NCI-H69 (cell line): Measurements from ENCODE around the gene B4GALT2.

ENCODE experiments used
- DNase-seq: peaks from one replicate; lab custom pipeline; 2025; lab: John Stamatoyannopoulos, UW

Gene B4GALT2

GRCh38 chr1:43984855-43985254, 5.8 kb downstream of the B4GALT2 start:
- DNase-seq, result no peak

DNA sequence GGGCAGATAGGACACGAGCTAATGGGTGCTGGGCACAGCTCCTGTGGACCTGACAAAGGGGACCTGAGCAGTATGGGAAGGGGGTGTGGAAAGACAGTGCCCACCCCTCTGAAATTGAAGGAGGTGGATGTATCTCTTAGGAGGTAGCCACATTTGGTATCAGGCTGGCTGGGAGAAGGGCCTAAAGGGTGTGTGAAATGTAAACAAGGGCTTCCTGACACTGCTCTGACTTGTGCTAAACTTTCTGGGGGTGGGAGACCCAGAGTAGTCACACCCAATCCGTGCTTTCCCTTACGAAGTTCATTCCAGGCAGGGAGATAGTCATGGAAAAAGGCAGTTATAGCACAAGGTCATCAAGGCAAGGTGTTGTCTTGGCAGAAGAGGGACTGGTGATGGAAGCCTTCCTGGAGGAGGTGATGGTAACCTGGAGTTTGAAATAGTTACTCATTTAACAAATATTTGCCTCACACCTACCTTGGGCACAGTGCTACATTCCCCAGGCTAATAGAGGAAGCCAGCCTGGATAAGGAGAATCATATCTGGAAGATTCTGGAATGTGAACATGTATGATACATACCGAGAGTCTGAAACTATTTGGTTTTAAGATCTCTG, 7.1 kb downstream of the B4GALT2 start:
- DNase-seq, result no peak

DNA sequence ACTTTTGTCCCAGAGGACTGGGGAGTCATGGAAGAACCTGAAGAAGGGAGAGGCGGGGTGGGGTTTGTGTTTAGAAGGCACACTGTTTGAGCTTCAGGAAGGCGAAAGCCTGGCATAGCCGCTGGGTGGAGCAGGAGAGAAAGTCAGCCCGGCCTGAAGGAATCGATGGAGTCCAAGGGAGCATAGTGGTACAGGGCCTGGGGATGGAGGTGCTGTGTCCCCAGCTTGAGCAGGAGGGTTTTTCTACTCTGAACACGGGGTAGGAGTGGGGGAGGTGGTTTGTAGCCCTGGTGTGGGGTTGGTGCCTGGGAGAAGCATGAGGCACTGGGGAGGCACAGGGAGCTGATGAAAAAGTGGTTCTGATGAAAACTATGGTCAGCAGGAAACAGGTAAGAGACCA, 7.7 kb downstream of the B4GALT2 start:
- no peak for DNase-seq

GRCh38 chr1:43987159-43987902, 8.3 kb downstream of the B4GALT2 start:
- DNase-seq, result no peak

- DNase-seq, result peak; percentile 32
These were observed 11.5 kb downstream of the B4GALT2 start for GRCh38 chr1:43990271-43991199.

- DNase-seq, result no peak
These were observed 12.1 kb downstream of the B4GALT2 start for GRCh38 chr1:43991200-43991475.

DNA sequence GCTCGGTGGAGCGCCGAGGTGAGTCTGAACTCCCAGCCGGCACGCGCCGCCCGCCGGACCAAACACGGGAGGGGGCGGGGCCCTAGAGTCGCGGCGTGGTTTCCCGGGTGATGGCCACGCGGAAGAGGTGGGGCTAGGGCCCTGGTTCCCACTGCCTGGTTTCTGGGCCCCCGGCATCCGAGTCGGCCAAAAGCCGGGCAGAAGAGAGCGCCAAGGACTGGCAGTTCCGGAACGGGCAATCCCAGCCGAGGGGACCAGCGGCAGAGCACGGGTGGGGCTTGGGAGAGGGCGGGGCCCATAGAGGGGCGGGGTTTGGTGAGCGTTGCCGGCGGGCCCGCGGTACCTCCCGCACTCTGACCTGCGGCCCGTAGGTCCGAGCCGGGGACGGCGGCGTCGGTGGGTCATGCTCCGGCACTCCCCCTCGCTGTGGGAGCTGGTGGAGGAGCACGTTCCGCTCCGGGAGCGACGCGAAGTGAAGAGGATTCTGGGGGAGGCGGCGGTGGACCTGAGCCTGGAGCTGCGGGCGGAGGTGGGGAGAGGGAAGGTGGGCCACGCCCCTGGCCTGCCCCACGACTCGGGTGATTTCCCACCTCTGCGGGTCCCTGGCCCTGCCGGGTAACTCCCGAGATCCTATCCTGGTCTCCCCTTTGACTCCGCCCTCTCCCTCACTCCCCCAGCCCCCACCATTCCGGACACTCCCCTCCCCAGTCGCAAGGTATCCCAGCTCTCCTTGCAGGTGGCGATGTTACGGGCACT, 12.6 kb downstream of the B4GALT2 start, which contains the start of gene CCDC24:
Gene CCDC24 (plus strand): TSS at position 124 of the 756 bp plus-strand sequence. CDS start 280 bp downstream, at position 404.
- DNase-seq, result peak; percentile 84

DNA sequence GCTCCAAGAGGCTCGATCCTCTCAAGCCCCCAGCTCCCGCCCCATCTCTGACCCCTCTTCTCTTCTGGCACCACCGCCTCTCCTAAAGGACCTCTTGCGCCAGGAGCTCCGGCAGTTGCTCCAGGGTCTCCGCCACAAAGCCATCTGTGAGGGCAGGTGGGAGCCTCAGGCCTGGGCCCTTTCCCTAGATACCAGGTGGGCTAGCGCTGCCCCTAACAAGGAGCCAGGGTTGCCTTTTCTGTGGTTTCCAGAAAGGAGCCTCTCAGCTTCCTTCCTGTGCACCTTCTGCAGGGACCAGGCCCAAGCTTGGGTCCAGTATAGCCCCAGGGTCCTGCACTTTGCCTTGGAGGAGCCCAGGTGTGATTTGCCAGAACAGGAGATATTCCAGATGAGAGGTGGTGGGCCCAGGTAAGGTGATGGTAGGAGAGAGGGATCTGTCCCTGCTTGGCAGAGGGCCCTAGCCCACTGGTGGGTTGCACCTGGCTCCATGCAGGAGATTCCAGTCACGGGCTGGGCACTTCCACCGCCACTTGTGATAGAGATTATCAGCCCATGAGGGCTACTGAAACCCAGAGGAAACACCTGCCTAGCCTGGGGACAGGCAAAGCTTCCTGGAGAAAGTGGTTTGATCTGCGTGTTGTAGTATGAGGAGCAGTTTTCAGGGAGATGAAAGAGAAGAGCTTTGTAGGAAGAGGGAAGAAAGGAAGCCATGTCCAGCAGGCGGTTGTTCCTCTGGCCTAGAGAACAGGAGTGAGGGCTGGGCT, 13.4 kb downstream of the B4GALT2 start:
- DNase-seq, result no peak

DNA sequence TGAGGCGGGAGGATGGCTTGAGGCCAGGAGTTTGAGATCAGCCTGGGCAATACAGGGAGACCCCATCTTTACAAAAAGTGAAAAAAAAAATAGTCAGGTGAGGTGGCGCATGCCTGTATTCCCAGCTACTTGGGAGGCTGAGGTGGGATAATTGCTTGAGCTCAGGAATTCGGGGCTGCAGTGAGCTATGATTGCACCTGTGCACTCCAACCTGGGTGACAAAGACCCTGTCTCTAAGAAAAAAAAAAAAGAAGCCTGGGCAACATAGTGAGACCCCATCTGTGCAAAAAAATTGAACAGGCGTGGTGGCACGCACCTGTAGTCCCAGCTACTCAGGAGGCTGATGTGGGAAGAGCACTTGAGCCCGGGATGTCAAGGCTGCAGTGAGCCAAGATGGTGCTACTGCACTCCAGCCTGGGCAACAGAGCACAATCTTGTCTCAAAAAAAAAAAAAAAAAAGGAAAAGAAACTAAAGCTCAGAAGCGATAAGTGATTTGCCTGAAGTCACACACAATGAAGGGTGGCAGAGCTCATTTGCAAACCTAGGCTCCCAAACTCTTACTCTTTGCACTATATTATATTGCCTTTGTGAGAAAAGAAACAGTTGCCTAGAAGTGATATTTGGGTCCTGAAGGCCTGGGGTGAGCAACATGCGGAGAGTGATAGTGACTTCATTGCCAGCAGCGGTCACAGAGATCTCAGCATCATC, 14.3 kb downstream of the B4GALT2 start:
- no peak for DNase-seq

DNA sequence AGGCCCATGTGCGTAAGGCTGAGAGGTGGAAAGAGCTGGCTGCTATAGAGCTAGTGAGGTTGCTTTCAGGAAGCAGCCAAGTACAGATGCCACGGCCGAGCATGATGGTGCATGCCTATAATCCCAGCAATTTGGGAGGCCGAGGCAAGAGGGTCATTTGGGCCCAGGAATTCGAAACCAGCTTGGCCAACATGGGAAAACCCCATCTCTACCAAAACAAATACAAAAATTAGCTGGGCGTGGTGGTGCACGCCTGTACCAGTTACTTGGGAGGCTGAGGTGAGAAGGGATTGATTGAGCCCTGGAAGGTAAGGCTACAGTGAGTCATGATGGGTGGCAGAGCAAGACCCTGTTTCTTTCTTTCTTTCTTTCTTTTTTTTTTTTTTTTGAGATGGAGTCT, 15.1 kb downstream of the B4GALT2 start:
- DNase-seq, result no peak

DNA sequence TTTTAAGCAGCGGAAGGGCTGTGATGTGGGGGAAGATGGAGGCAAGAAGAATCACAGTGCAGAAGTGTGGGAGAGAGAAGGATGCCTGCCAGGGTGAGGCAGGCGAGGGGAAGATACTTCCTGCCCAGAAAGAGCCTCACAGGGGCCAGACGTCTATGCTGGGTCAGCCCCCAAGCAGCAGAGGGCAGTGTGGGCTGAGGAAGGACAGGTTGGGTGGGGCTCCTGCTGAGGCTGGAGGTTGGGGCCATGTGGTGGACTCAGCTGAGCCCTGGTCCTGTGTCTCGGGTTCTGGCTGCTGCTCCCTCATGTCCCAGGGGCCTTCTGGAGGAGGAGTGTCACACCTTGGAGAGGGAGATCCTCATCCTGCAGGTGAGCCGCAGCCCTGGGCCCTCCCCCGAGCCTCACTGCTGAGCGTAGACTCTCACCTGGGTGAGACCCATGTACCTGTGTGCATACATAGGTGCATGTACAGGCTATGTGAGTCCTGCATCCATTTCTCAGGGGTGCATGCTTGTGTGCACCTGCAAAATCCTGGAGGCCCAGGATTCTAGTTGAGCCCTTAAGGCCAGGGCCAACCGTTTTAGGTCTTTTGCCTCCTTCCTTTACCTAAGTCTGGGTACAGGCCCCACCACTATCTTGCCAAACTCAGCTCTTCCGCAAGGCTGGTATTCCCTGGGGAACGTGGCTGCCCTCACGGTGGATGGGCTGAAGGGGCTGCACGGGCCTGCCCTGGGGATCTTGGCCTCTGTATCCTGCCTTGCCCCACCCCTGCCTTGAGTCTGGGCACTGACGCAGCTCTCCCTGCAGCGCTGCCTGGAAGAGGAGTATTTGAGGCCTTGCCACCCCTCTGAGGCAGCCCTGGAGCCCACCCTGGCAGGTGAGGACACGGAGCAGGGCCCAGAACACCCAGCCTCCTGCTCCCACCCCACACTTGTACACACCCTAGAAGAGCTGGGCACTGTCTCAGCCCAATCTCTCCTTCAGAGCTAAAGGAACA, 16.1 kb downstream of the B4GALT2 start:
- peak; percentile 57 for DNase-seq

GRCh38 chr1:43995984-43996732, 17.1 kb downstream of the B4GALT2 start:
- DNase-seq, result no peak

- DNase-seq, result peak; percentile 16
These were observed 17.7 kb downstream of the B4GALT2 start for GRCh38 chr1:43996733-43997115.

- peak; percentile 67 for DNase-seq
These were observed 18.4 kb downstream of the B4GALT2 start for GRCh38 chr1:43997295-43997999.

GRCh38 chr1:43998000-43998378, 19.0 kb downstream of the B4GALT2 start:
- no peak for DNase-seq

DNA sequence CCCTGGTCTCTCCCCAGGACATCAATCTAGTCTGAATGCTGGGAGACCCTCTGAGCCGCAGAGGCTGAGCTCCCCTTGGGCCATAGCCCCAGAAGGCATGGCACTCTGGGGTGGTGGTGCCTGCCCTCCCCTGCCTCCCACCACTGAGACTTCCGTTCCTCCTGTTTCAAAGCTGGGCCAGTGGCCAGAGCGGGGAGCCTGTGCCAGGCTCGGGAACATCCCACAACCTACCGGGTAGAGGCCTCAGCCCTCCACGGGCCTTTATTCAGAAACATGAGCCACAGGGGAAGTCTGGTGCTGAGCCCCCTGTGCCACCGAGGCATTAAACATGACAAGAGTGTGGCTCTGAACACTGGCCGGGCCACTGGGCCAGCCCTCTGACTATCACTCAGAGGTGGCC, 20.4 kb downstream of the B4GALT2 start:
- DNase-seq, result no peak

DNA sequence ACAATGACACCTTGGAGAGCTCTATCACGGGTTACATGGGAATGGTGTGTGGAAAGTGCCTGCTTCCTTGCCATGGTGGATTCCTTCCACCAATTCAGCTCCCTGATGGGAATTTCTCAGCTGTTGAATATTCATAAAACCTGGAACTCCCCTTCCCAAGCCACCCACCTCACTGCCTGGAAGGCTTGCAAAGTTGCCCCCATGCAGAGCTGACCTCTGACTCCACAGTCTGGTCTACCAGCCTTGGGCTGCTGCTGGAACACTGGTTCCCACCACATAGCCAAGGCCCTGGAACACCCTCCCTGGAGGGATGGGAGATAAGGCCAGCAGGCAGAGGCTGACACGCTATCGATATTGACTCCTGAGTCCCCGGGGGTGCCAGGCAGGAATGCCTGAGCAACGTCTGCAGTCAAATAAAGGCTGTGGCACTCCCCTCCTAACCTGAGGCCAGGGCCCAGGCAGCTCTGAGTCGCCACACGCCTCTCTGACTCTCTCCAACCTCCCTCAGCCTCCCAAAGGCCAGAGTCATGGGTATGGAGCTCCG, 21.2 kb downstream of the B4GALT2 start:
- DNase-seq, result no peak

DNA sequence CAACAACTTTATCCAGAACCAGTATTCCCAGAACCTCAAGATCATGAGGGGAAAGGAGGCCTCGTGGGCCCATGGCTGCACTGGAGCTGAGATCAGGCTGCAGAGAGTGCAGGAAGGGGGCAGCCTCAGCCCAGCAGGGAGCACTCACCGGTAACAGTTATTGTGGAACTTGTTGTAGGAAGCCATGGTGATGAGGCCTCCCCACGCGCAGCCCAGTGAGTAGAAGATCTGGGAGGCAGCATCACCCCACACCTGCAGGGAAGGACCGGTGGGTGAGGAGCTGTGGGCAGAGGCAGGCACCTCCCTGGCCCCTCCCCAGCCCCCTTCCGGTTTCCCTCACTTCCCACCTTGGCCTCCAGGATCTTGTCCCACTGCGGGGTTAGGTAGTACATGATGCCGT, 23.2 kb downstream of the B4GALT2 start:
- DNase-seq, result no peak
